ENCODE data around the gene JAK1.

Gene JAK1

DNA sequence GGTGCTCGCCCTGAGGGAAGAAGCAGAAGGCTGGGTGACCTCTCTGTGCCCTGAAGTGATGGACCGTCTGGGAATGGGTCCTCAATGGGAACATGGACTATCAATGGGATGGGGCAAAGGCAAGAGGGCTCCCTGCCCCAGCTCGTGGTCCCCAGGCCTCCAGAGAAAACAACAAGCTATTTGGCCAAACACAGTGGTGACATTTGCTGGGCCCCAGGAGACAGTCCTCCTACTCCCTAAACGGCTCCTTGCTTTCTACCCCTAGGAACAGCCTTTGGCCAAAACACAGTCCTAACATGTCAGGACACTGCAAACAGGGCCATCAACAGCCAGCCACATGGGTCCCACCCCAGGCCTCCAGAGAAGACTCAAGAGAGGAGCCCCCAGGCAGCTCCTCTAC, 118.7 kb downstream of the JAK1 start:
- no peak for DNase-seq (ENCODE audit: low read depth)
- no peak overlapping the region for H3K4me3 ChIP-seq (ENCODE audit: low read length)
- TF ChIP-seq, protein P1, sequence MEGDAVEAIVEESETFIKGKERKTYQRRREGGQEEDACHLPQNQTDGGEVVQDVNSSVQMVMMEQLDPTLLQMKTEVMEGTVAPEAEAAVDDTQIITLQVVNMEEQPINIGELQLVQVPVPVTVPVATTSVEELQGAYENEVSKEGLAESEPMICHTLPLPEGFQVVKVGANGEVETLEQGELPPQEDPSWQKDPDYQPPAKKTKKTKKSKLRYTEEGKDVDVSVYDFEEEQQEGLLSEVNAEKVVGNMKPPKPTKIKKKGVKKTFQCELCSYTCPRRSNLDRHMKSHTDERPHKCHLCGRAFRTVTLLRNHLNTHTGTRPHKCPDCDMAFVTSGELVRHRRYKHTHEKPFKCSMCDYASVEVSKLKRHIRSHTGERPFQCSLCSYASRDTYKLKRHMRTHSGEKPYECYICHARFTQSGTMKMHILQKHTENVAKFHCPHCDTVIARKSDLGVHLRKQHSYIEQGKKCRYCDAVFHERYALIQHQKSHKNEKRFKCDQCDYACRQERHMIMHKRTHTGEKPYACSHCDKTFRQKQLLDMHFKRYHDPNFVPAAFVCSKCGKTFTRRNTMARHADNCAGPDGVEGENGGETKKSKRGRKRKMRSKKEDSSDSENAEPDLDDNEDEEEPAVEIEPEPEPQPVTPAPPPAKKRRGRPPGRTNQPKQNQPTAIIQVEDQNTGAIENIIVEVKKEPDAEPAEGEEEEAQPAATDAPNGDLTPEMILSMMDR (conservative IDR thresholded peaks at IDR 0.05; ENCODE audit: low read depth, low read length) = no peak

DNA sequence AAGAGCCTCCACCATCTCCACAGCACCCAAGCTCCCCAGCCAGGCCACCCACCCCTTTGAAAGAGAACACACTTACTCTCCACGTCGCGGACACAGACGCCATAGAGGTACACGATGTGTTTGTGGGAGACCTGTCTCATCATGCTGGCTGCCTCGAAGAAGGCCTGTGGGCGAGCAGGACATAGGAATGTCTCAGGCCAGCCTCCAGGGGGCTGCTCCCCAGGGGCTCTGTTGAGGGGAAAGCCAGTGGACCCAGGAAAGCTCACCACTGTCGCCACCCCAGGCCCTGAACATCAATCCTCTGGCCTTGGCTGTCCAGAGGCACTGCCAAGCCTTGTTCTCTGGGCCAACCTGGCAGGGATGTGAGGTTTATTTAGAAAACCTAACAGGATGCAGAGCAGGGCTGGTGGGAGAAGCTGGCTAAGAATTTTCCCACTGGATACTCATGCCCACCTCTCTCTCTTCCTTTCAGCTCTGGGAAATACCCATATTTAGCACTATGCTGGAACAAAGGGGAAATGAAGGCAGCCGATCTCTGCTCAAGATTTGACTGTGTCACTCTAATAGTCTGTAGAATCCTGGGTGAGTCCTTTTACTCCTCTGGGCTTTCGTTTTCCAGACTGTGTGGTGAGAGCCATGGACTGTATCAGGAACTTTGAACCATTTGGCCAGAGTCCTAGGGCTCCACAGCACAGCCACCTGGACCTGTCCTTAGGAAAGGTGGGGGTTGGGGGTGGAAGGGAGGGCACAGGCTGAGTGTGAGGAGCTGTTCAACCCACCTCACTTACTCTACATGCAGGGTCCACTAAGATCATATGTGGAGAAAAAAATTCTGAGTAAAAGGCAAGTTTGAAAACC, 119.5 kb downstream of the JAK1 start:
- TF ChIP-seq, protein P1 (conservative IDR thresholded peaks at IDR 0.05; ENCODE audit: low read depth, low read length) = no peak
- DNase-seq (ENCODE audit: low read depth) = no peak
- H3K4me3 ChIP-seq (ENCODE audit: low read length) = no peak overlapping the region

DNA sequence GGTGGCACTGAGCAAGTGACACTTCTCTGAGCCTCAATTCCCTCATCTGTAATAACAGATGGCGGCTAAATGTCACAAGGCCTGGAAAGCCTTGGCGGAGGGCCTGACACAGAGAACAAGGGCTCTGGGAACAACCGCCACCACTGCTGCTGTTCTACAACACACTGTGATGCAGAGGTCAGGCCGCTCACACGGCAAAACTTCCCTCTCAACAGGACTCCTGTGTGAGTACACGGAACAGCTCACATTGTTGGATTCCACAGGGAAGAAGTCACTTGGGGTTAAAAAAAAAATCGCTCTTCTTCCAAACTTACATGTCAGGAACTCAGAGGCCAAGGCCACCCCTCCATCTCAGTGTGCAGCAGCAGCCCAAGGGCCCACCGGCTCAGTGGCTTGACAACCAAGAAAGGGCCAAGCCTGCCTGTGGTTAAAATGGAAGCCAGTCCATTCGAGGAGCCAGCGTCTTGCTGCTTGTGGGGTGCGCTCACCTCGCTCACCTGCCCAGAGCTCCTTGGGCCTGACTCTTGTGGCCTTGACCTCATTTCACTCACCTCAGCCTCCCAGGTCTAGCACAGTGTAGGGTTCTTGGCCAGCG, 120.4 kb downstream of the JAK1 start:
- no peak overlapping the region for H3K4me3 ChIP-seq (ENCODE audit: low read length)
- DNase-seq (ENCODE audit: low read depth) = no peak
- TF ChIP-seq, protein P1 (conservative IDR thresholded peaks at IDR 0.05; ENCODE audit: low read depth, low read length) = no peak

DNA sequence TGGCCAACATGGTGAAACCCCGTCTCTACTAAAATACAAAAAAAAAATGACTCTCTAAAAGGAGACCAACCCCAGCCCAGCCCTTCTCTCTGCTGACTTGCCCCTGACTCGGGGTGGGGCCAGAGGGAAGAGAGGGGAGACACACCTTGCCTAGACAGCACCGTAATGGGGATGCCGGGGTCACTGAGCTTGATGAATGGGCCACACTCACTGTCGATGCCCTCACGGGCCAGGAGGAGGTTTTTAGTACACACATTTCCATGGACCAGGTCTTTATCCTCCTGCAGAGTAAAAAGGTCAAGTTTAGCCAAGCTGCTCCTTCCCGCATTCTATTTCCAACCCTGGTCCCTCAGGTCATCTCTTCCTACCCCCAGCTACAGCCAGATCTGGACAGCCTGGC, 121.7 kb downstream of the JAK1 start:
- H3K4me3 ChIP-seq (ENCODE audit: low read length) = no peak overlapping the region
- DNase-seq (ENCODE audit: low read depth) = no peak
- TF ChIP-seq, protein P1 (conservative IDR thresholded peaks at IDR 0.05; ENCODE audit: low read depth, low read length) = no peak

DNA sequence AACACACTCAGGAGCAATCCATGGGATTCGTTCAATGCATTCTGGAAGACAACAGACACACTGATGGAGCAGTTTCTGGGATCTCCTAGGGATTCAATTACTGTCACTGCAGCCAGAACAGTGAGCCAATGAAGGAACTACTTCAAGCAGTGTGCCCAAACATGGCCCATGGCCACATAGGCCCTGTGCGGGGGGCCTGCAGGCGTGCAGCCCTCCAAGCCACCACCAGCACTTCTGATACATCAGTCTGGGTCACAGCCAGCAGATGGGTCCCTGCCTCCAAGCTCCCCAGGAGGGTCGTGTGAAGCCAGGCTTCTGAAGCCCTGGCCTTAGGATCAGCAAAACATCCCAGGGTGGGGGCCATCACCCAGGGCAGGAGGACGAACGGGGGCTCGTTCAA, 122.2 kb downstream of the JAK1 start:
- no peak overlapping the region for H3K4me3 ChIP-seq (ENCODE audit: low read length)
- DNase-seq (ENCODE audit: low read depth) = no peak
- TF ChIP-seq, protein P1 (conservative IDR thresholded peaks at IDR 0.05; ENCODE audit: low read depth, low read length) = no peak

DNA sequence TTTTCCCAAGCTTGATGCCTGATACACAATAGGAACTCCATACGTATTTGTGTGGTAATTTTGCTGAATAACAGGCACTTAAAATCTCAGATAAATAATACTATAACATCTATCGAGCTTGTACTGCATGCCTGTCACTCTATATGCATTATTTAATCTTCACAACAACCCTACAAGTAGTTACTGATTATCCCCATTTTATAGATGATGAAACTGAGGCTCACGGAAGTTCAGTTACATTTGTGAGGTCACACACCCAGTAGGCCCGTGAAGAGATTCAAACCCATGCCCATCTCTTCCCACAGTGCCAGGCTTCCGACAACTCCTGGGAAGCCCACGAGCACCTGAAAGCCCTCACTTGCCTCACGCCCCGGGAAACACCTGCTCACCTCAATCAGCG, 122.7 kb downstream of the JAK1 start:
- TF ChIP-seq, protein P1 (conservative IDR thresholded peaks at IDR 0.05; ENCODE audit: low read depth, low read length) = no peak
- DNase-seq (ENCODE audit: low read depth) = no peak
- no peak overlapping the region for H3K4me3 ChIP-seq (ENCODE audit: low read length)

DNA sequence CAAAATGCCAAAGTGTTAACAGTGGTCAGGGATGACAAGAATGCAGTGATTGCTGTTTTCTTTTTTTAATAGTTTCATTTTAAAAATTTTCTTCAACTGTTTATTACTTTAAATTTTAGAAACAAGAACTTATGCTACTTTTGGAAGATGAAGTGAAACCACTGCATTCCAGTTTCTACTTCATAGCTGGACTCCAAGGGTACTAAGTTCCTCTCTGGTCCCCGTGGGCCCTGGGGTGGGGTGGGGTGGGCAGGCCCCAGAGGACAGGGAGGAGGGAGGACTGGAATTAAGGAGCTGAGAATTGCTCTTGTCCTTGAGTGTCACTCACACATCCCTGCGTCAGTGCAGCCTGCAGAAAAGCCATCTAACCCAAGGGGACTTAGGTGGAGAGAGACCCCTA, 124.1 kb downstream of the JAK1 start:
- no peak for DNase-seq (ENCODE audit: low read depth)
- no peak overlapping the region for H3K4me3 ChIP-seq (ENCODE audit: low read length)
- TF ChIP-seq, protein P1 (conservative IDR thresholded peaks at IDR 0.05; ENCODE audit: low read depth, low read length) = no peak

All from retinal pigment epithelial cell (primary cell).